ENCODE data around the gene MGMT.

MGMT gene

DNA sequence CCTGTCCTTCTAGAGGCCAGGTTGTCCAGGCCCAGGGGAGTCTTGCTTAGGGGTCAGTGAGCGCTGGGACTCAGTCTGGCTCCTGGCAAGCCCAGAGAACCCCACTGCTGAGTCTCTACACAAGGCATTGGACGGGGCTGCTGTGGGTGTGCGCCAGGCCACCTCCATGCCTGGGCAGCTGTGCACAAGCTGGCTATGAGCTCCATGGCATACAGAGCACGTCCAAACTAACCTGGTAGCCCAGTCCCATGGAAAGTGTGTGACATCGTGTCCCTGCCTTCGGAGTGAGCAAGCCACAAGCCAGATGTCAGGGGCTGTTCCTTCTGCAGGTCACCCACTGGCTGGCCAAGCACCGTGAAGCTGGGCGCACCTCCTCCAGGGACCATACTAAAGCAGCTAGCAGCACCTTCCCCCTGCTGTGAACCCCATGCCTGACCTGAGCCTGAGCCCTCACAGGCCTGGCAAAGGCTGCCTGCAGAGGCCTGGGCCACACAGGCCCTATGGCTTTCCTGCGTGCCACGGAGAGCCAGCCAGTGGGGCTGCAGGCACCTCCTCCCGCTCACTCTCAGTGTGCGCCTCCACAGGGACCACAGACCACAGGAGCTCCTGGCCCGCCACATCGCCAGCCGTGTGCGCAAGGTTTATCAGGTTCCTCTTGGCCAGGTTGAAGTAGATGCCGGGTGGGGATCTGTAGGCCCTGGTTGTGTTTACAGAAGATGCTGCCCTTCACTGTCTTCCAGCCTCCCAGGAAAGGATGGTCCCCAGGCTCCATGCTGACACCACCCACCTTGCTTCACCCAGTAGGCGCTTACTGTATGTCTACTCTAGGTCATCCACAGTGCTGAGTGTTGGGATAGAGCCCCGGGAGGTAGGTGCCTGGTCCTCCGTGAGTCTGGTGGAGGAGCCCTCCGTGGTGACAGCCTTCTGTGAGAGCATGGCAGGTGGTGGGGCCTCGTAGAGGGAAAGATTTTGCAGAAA lies 277.4 kb downstream of the MGMT start:
- DNase-seq = no peak

DNA sequence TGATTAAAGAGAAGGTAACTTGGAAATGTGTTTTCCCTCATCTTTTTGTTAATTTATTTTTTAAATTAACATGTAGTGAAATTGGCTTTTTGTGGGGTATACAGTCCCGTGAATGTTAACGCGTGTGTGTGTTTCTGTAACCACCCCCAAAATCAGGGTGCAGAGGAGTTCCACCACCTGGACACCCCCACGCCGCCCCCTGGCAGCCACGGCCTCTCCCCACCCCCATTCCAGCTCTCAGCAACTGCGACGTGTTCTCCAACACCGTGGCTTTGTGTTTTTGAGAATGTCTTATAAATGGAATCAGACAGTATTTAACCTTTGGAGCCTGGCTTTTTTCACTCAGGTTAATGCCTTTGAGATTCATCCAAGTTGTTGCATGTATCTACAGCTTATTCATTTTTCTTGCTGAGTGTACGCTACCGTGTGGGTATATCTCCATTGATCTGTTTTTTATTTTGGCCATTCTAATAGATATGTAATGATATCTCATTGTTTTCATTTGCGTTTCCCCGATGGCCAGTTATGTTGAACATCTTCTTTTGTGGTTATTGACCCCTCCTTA lies 278.2 kb downstream of the MGMT start:
- DNase-seq = no peak

DNA sequence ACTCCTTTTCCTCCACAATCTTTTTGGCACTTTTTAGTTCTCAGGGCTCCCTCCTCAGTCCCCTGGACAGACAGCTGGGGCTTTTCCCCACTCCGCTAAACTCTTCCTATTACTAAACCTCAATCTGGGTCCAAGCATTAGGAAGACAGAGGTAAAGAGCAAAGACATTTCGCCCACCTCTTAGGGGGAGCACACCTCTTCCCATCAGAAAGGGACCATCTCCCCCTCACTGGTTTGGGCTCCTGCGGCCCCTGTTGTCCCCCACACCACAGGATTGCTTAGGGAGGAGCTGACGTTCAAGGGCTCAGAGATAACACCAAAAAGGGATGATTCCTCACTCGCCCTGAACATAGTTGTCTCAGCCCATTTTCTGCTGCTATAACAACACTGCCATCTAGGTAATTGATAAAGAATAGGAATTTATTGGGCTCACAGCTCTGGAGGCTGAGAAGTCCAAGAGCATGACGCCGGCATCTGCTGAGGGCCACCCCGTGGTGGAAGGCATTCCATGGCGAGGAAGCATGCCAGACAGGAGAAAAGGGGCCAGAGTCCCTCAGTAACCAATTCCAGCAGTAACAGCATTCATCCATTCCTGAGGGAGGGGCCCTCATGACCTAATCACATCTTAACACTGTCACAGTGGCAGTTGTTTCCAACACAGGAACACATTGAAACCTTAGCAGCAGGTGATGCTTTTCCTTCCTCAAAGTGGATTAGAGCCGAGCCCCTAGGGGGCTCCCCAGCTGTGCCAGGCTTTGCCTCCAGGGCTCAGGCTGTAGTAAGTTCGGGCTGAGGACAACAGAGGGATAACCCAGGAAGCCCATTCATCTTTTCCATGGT lies 287.4 kb downstream of the MGMT start:
- no peak for DNase-seq

DNA sequence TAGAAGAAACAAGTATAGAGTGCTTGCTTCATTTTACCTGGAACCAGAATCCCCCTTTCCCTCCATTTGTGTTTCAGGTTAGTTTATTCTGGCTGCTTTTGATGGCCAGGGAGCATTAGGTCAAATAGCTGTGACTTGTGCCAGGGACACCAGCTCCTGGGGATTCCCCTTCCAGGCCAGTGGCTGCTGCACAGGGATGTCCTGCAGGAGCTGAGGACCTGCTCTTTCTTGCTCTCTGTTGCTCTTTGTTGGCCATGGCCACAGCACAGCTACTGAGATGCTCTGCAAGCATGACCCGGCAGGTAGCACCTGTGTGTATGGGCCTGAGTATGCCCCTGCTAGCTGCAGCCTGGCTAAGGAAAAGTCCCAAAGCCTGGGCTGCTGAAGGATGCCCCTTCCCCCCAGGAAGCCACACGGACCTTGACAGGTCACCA lies 288.1 kb downstream of the MGMT start:
- DNase-seq = no peak

DNA sequence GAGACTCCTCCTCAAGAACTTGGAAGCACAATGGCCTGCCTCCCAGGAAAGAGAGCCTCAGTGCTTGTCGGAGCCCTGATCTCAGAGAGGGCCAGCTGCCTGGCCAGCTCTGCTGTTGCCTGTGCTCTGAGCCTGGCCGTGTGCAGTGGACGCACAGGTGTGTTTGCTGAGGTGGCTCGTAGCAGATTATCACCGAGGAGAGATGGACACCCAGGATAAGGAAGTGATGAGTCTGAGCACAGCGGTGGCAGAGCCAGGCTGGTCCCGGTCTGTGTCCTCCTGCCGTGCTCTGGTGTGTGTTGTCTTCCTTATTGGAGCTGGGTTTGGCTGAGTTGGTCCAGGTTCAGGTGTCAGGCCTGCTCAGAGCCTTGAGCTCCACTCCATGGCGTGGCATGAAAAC lies 288.6 kb downstream of the MGMT start:
- DNase-seq = no peak

DNA sequence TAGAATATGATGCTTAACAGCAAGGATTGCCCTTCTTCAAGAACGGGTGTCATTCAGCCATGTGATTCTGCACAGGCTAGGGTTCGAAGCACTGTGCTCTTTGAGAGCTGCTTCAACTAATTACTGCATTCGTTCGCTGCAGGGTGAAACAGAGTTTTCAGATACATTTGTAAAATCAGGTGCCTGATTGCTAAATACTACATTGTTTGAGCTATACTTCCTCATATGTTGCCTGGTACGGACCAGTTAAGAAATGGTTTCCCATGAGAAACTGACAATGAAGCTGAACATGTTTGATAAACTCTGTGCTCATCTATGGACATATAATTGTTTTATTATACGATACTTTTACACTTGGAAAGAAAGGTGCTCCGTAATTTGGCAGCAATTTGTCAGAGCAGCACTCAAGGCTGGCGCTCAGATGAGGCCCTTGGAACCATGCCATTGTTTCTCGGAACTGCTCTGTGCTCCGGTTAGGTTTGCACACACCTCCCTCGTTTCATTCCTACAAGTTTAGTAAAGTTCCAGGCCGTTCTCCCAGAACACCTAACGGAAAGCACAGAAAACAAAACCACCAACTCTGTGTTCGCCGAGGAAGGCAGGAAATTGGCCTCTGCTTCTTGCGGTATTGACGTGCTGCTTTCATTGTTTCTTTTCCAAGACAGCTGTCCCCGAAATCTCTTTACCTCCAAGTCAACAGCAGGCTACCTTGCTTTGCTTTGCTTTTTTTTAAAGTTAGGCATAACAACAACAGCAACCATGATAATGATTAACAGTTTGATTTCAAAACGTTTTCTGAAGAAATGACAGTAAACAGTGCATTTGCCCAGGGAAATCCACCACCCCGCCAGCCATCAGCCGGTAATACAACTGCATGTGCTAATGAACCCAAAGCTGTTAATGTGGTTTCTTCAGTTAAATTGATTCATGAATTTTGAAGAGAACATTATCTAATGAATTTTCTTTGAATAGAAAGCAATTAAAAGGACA lies 290.2 kb downstream of the MGMT start:
- DNase-seq = no peak

DNA sequence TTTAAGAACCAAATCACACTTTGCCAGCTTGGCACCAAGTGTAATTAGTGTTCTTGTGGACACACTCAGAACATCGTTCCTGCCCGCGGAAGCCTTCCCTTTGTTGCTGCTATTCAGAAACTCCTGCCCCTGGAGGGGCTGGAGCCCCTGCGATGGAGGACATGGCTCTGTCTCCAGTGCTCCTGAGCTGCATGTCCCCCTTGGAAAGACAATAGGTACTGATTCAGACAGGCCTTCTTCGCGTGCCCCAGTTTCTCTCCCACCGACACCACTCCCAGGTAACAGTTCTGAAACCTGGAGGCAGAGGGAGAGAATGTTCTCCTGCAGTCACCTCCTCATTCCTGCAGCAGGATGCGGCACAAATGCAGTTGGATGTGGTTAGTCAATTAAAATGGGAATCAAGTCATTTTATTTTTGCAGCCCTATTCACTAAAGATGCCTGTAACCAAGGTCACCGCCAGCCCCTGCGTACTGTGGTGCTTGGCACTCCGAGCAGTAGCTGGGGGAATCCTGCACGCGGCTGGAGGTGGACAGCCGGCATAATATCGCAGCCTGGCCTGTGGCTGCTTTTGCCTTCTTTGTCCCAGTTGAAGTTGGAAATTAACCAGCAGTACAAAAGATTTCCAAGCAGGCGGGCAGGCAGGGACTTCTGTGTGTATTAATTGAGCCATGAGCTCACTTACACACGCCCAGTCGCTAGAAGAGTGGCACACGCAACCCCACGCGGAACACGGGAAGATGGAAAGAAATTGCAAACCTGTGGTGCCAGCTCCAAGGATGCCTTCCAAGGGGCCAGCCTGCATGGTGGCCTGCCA lies 291.4 kb downstream of the MGMT start:
- no peak for DNase-seq

DNA sequence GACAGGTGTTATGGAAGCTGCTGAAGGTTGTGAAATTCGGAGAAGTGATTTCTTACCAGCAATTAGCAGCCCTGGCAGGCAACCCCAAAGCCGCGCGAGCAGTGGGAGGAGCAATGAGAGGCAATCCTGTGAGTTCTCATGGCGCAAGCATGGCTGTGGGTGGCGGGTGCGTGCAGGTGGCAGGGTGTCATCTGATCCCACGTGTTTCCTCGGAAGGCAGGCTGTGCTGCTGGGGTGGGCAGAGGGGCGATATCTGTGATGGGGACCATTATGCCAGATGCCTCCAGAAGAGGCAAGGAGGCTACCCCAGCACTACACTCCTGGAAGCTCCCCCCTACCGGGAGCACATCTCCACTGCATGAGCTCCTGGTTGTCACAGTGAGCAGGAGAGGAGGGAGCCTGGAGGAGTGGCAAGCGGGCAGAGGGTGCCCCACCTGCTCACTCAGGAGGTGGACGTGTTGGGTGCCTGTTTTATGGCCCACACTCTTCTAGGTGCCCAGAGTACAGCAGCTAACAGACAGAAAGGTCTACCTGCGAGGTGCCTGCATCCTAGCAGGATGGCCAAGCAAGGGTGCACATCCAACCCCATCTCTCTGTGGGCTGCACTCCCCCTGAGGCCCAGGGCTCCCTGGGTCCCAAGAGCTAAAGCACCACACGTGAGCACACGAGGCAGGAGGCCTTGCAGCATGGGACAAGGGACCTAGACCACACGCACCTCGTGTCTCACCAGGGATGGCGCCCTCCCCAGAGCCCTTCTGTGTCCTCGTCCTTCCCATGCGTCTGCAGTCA lies 292.4 kb downstream of the MGMT start:
- DNase-seq = no peak

DNA sequence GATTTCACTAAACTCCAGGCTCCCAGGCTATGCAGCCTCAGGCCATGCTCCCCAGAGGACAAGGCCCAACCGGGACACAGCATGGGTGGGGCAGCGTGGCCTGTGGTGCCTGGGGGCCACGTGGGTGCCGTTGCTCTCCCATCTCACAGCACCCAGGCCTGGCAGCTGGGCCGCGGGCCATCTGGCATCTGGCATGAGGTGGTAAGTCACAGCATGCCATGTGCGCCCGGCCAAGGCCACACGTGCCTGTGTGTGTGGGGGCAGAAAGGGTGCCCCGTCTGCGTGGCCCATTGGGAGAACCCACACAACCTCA lies 292.9 kb downstream of the MGMT start:
- DNase-seq = no peak

DNA sequence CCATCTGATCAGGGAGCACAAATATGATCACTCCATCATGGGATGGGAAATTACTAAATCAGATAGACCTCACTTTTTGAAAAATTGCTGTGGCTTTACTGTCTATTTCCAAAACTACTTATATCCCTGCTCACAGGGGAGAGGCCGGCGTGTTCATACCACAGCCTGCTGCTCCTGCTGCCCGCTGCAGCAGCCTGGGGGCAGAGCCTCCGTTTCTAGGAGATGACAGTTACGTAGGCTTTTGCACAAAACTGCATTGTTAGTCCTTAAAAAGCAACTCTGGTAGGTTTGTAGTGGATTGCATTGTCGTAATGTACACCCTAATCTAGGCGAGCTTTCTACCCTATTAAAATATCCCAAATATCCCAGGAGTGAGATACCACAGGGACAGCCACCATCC lies 293.4 kb downstream of the MGMT start:
- DNase-seq = no peak

DNA sequence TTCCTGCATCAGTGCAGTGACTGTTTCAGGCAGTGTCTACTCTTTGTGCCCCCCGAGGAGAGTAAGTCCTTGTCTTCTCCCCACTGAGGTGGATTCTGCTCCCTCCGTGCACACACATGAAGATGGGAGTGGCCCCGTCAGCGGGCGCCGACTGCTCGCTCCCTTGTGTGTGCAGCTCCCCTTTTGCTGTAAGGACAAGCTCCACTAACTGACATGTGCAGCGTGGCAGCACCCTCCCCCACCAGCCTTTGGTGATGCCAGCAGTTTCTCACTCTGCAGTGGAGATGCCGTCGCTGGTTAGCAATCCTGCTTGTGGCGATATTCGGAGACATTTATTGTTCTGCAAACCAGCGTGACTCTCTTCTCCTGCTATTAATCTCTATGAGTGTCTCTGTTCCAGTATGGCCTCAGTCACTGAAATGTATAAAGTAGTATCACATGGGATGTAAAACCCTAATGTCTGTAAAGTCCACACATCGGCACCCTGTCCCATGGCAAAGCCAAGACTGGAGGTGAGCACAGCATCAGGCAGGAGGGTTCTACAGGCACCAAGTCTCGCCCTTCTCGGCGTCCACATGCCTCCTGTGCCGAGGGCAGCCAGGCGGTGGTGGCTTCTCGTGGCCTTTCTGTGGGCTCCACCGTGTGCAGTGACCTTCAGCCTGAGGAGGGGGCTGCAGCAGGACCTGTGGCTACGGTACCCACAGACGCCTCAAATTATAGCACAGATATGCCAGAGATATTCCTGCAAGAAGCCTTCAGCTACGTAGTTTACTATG lies 294.3 kb downstream of the MGMT start:
- no peak for DNase-seq

DNA sequence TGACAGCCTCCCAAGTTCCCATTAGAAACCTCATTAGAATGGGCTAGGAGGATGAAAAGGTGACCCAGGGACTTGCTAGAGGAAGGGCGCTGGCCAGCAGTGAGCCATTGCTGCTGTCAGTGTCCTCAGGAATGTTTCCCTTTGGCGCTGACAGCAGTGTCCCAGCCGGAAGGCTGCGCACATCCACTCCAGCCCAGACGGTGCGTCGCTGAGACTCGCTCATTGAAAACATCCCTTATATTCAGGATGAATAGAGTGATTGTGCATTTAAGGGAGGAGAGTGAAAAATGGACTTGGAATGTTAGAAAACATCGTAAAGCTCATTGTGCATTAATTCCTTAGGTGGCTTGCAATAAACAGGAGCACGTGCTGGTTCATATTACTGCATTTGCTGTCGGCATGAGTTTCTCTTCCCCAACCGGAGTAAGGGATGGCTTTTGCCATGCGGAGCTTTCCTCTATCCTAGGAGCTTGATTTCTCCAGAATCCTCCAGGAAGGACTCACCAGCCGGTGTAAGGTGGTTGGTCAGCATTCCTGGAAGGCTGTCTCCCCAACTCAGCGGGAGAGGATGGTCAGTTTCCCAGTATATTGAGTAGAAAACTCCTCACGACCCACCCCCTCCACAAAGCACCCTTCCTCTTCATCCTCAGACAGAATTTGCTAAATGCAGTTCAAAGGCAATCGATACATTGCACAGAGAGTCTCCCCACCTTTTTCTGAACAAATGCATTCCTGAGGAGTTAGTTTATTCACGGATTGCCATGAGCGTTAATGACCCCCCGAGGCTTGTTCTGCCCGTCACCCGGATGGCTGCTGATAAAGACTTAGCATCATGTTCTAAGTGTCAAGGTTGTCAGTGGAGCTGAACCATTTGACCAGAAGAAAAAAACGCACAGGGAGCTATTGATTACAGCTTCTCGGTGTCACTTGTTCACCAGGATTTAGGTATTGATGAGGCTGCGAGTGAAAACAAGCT lies 295.2 kb downstream of the MGMT start:
- no peak for DNase-seq

DNA sequence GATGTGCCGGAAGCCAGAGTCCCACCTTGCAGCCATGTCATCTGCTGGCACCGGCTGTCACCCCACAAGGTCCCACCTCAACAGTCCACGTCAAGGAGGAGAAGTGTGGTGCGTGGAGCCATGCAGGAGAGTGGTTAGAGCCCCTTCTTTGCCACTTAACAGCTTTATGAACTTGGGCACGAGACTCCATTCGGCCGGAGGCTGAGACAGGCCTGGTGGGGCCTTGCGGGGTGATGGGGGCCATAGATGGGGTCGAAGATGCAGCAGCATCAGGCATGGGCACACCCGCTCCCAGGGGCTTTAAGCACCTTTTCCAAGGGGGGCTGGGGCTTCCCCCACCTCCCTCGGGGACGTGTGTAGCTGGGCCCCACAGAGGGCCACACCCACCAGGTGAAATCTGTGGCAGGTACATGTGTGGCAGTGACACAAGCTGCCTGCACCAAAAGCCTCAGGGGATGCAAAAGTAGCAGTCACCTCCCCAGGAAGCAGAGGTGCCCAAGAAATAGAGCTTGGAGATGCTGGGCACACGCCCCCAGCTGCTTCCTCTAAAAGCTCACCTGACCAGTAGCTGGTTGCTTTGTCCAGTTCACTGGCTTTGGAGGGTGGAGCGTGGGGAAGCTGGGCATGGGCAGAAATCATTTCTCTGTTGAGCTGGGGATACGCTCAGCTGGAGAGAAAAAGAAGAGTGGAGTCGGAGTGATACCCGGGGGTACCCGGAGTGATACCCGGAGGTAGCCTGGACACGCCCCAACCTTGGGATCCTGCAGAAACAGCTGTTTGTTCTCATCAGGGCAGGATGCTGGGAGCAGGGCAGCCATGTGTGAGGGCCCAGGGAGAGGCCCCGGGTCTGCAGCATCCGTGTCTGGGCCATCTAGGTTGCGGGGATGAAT lies 297.2 kb downstream of the MGMT start:
- no peak for DNase-seq

DNA sequence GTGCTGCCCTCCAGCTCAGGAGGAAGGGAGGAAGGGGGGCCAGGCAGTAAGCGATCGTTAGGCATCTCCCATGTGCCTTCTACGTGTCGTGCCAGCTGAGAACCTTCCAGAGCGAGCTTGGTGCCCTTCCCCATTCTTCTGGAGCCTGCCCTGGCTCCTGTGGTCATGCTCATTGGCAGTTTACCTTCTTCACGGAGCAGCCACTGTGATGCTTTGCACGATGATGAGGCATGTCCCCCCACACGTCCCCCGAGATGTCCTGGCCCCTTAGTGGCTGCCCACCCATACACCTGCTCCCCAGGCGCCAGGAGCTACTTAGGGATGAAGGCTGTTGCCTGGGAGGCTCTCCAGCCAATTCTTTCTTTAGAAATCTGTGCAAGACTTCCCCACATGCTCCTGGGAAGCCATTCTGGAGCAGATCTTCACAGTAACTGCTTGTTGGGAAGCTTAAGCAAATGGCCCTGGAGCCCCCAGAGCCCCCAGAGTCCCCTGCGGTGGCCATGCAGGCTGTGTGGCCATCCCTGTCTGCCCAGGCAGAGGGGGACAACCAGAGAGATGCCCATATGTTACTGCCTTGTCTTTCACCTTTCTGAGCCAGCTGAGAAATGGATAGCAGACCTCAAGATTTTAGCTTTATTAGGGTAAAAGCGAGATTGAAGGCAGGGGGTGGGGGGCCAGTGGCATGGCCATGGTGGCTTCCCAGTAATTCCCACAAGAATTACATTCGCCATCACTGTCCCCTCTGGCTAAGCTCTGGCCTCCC lies 298.0 kb downstream of the MGMT start:
- no peak for DNase-seq

DNA sequence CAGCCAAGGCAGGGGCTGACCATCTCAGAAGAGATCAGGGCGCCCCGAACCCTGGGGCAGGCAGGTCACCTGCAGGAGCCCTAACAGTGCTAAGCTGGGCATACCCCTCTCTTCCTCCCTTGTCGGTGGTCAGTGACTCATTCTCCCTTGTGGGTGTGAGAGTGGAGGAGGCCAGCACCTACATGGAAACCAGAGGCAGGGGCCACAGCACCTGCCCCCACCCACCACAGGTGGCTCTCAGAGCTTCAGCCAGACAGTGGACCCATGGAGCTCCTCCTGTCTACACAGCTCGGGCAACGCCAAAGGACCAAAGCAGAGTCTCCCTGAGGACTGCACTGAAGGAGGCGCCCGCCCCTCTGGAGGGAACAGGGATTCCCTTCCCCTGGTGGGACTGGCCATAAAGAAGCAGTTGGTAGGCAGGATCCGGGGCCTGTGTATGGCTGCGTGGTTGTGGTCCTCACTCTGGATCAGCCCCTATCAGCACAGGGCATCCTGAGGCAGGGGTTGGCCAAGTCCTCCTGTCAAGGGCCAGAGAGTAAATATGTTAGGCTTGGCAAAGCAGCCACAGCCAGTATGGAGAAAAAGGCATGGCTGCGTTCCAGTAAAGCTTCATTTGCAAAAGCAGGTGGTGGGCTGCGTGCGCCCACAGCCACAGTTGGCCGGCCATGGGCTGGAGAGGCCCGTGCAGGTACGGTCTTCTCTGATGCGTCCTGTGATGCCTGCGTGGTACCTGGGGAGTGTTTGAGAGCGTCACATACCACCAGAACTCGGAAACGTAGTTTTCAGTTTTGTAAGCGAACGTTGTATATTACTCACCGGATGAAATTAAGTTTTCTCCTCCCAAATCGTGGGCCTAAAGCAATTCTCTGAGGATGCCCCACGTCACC lies 298.9 kb downstream of the MGMT start:
- DNase-seq = no peak

Measured in RPMI8226 (cell line).